Hindlimb muscle (tissue), 1 donor: ENCODE measurements around the gene FAAH. TPM values are rescaled to one million over a fixed set of nuclear protein-coding genes. Genes with fewer than 3 reads are reported as not detected.

ENCODE experiments used
- DNase-seq: peaks from one replicate; pipeline ENCODE4 v3.0.0-alpha.2; 2013
- polyA plus RNA-seq: library from polyadenylated mRNA; unstranded; fragments of 120-200 nt; gene quantifications from one replicate; pipeline ENCODE4 v1.2.1, GENCODE V29; 2013; ENCODE audit not compliant: insufficient read length

Gene FAAH
- polyA plus RNA-seq, 1 donor: 26.5 TPM

GRCh38 chr1:46423574-46424240 is 29.6 kb downstream of the FAAH start:
- DNase-seq: no peak

- DNase-seq: no peak
Measured at GRCh38 chr1:46424730-46425129, 30.6 kb downstream of the FAAH start.

GRCh38 chr1:46425726-46426125 is 31.6 kb downstream of the FAAH start:
- DNase-seq: no peak

GRCh38 chr1:46427541-46427940 is 33.4 kb downstream of the FAAH start:
- no peak for DNase-seq

GRCh38 chr1:46429436-46429835 is 35.3 kb downstream of the FAAH start:
- DNase-seq: no peak

- no peak for DNase-seq
Measured at GRCh38 chr1:46431695-46432094, 37.6 kb downstream of the FAAH start.

- DNase-seq: no peak
Measured at GRCh38 chr1:46432781-46433327, 38.7 kb downstream of the FAAH start.

- no peak for DNase-seq
Measured at GRCh38 chr1:46434358-46434757, 40.2 kb downstream of the FAAH start.

GRCh38 chr1:46436844-46437243 is 42.7 kb downstream of the FAAH start:
- no peak for DNase-seq

- no peak for DNase-seq
Measured at GRCh38 chr1:46437723-46438122, 43.6 kb downstream of the FAAH start.

GRCh38 chr1:46438346-46438745 is 44.2 kb downstream of the FAAH start:
- DNase-seq: no peak

- no peak for DNase-seq
Measured at GRCh38 chr1:46440478-46440877, 46.4 kb downstream of the FAAH start.

- DNase-seq: peak; percentile 49
Measured at GRCh38 chr1:46442317-46443161, 48.4 kb downstream of the FAAH start.

GRCh38 chr1:46444466-46444865 is 50.3 kb downstream of the FAAH start:
- DNase-seq: no peak

- DNase-seq: no peak
Measured at GRCh38 chr1:46445773-46446256, 51.7 kb downstream of the FAAH start.

- DNase-seq: peak; percentile 69
Measured at GRCh38 chr1:46446646-46447498, 52.8 kb downstream of the FAAH start.

- no peak for DNase-seq
Measured at GRCh38 chr1:46447499-46448108, 53.5 kb downstream of the FAAH start.

- DNase-seq: peak; percentile 20
Measured at GRCh38 chr1:46448109-46448911, 54.2 kb downstream of the FAAH start.

- DNase-seq: no peak
Measured at GRCh38 chr1:46449223-46450159, 55.4 kb downstream of the FAAH start.

GRCh38 chr1:46450160-46450517 is 56.0 kb downstream of the FAAH start:
- DNase-seq: no peak
